Placental pericyte (primary cell): ENCODE measurements around the gene CCL2. TPM values are rescaled to one million over a fixed set of nuclear protein-coding genes. Genes with fewer than 3 reads are reported as not detected.

Experiments used
- total RNA-seq: library from RNA; depleted of rRNA; stranded (reverse); fragments of >200 nt; gene quantifications from 2 replicates; pipeline ENCODE4 v1.2.3, GENCODE V29; 2012

The CCL2 gene
- 128 and 362 TPM in 2 replicates for total RNA-seq

DNA sequence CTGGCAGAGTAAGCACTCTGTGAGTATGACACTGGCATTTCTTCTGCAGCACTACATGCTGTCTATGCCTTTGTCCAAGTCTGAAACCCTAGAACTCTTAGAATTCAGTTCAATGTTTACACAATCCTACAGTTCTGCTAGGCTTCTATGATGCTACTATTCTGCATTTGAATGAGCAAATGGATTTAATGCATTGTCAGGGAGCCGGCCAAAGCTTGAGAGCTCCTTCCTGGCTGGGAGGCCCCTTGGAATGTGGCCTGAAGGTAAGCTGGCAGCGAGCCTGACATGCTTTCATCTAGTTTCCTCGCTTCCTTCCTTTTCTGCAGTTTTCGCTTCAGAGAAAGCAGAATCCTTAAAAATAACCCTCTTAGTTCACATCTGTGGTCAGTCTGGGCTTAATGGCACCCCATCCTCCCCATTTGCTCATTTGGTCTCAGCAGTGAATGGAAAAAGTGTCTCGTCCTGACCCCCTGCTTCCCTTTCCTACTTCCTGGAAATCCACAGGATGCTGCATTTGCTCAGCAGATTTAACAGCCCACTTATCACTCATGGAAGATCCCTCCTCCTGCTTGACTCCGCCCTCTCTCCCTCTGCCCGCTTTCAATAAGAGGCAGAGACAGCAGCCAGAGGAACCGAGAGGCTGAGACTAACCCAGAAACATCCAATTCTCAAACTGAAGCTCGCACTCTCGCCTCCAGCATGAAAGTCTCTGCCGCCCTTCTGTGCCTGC is at the start of gene CCL2:
Gene CCL2 (plus strand): TSS at position 635 of the 730 bp plus-strand sequence. CDS start 65 bp downstream, at position 700.

DNA sequence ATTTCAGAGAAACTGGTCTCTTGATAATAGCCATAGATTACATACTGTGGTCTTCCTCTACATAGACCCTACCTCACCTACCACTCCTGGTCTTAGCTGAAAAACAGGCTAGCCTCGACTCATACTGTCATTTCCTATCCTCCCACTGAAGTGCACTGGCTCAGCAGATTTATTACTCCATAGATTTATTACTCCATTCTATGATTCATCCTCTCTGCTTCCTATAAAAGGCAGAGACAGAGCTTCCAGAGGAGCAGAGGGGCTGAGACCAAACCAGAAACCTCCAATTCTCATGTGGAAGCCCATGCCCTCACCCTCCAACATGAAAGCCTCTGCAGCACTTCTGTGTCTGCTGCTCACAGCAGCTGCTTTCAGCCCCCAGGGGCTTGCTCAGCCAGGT is 14.9 kb downstream of the CCL2 start, which contains the start of gene CCL7:
Gene CCL7 (plus strand): TSS at position 253 of the 400 bp plus-strand sequence. CDS start 70 bp downstream, at position 323.

DNA sequence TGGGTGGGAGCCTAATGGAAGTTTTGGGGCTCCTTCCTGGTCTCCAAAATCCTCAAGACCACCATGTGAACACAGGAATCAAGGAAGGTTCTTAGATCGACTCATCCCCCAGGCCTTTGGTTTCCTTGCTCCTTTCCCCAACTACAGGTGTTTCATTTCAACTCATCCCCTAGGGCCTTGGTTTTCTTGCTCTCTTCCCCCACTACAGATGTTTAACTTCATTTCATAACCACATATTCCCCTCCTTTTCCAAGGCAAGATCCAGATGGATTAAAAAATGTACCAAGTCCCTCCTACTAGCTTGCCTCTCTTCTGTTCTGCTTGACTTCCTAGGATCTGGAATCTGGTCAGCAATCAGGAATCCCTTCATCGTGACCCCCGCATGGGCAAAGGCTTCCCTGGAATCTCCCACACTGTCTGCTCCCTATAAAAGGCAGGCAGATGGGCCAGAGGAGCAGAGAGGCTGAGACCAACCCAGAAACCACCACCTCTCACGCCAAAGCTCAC is 30.3 kb downstream of the CCL2 start, which contains the start of gene CCL11:
Gene CCL11 (plus strand): TSS at position 457 of the 507 bp plus-strand sequence. CDS start 67 bp downstream, outside the sequence.

Other genes starting within 250 kb of the CCL2 start
- gene CCL7, start 14.9 kb downstream of the CCL2 start, total RNA-seq: 0.44 and 3.4 TPM in 2 replicates
- not detected in 2 replicates for gene CCL11, start 30.5 kb downstream of the CCL2 start, total RNA-seq
- not detected in 2 replicates for gene CCL8, start 64.2 kb downstream of the CCL2 start, total RNA-seq
- not detected in 2 replicates for gene CCL13, start 101.2 kb downstream of the CCL2 start, total RNA-seq
- not detected in 2 replicates for gene CCL1, start 107.9 kb downstream of the CCL2 start, total RNA-seq